HG02943 (cell line): ENCODE data around the gene EIF2B2.
"Not testable (repeated sequence)": the region's sequence is repeated elsewhere in the genome, so short reads cannot be mapped to it uniquely, and the experiment has no call there.

Source experiments
- ATAC-seq: cut with Tn5 transposase; IDR thresholded peaks from one replicate; pipeline ENCODE4 v1.9.1; 2021; ENCODE audit warnings: mild to moderate bottlenecking, low read depth, moderate library complexity; ENCODE audit not compliant: unreplicated experiment

EIF2B2 gene

DNA sequence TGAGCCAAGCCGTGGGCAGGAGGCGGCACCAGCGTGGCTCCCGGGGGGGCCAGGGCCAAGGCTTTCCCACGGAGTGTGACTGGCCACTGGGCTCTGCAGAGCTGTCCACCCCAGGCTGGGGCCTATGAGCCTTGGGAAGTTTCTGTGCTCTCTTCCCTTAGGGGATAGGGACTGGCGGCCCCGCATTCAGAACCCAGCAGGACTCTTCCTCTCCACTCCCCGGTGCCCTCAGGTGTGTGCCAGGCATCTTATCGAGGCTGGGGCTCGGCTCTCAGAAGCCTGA, 17.8 kb upstream of the EIF2B2 start:
- no peak for ATAC-seq

DNA sequence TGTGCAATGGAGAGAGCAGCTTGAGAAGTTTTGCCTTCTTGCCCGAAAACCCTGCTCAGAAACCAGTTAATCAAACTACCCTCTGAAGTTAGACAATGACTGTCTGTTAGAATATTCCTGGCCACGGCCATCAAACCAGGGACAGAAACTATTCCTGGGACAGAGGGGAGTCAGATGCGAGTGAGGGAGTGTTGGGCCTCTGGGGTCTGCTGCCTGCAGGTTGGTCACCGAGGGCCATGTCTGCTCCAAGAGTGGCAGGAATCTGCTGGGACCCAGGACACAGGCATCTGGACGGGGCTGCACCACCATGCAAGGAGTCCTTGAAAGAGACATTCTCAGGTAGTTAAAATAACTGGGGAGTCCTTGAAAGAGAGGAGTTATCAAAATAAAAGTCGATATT, 16.9 kb upstream of the EIF2B2 start:
- ATAC-seq = no peak

DNA sequence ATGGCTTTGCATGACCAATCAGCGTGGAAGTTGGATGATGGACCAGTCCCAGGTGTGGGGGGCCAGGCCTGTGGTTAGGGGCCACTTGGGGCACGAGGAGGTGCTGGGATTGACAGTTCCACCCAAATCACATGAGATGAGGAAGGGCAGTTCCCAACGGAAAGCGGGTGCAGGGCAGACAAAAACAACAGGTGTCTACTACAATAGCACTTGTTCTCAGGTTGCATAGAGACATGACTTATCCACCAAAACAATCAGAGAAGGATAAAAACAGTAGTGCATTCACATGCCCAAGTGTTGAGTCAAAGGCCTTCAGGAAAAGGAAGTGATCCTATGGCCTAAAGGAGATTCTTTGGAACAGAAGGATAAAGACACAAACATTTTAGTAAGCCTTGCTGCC, 14.6 kb upstream of the EIF2B2 start:
- no peak for ATAC-seq

DNA sequence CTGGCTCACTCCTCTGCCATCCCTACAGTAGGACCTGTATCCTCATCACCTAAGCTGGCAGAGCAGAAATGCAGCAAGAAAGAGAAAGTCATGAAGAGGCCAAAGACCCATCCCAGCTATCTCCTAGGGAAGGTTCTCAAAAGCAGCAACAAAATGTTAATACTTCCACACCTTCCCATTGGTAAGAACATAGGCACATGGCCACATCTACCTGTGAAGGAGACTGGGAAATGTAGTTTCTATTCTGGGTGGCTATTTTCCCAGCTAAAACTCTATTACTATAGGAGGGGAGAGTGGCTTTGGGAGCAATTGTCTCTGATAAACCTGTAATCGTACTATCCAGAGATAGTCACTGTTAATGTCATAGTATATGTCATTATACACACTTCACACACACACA, 13.7 kb upstream of the EIF2B2 start:
- no peak for ATAC-seq

DNA sequence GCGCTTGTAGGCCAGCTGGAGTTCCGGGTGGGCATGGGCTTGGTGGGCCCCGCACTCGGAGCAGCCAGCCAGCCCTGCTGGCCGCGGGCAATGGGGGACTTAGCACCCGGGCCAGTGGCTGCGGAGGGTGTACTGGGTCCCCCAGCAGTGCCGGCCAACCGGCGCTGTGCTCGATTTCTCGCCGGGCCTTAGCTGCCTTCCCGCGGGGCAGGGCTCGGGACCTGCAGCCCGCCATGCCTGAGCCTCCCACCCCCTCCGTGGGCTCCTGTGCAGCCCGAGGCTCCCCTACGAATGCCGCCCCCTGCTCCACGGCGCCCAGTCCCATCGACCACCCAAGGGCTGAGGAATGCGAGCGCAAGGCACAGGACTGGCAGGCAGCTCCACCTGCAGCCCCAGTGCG, 8.5 kb upstream of the EIF2B2 start:
- not testable (repeated sequence) for ATAC-seq

DNA sequence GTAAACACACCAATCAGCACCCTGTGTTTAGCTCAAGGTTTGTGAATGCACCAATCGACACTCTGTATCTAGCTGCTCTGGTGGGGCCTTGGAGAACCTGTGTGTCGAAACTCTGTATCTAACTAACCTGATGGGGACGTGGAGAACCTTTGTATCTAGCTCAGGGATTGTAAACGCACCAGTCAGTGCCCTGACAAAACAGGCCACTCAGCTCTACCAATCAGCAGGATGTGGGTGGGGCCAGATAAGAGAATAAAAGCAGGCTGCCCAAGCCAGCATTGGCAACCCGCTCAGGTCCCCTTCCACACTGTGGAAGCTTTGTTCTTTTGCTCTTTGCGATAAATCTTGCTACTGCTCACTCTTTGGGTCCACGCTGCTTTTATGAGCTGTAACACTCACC, 6.9 kb upstream of the EIF2B2 start:
- not testable (repeated sequence) for ATAC-seq

DNA sequence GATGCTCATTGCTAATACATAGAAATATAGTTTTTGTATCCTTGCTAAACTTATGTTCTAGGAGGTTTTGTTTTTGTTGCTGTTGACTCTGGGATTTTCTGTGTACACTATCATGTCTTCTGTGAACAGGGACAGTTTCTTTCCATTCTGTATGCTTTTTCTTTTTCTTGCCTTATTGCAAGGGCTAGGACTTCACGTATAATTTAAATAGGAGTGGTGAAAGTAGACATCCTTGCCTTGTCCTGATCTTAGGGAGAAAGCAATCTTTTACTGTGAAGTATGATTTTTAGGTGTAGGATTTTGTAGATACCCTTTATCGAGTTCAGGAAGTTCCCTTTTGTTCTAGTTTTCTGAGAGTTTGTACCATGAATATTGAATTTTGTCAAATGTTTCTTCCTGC, 1.5 kb upstream of the EIF2B2 start:
- no peak for ATAC-seq

DNA sequence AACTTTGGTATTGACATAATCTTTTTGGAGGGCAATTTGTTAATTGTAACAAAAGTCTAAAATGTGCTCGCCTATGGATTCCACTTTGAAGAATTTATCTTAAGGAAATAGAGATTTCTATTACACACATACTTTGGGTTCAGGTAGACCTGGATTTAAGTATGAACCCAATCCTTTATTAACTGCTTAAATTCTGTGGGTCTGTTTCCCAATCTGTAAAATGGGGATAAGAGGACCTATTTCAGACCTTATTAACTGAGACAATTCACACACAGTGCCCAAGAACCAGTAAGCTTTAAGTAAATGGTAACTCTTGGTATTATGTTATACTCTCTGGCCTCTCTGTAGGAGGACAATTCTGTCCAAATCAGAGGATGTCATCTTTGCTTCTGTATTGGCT, 822 bp upstream of the EIF2B2 start:
- no peak for ATAC-seq

DNA sequence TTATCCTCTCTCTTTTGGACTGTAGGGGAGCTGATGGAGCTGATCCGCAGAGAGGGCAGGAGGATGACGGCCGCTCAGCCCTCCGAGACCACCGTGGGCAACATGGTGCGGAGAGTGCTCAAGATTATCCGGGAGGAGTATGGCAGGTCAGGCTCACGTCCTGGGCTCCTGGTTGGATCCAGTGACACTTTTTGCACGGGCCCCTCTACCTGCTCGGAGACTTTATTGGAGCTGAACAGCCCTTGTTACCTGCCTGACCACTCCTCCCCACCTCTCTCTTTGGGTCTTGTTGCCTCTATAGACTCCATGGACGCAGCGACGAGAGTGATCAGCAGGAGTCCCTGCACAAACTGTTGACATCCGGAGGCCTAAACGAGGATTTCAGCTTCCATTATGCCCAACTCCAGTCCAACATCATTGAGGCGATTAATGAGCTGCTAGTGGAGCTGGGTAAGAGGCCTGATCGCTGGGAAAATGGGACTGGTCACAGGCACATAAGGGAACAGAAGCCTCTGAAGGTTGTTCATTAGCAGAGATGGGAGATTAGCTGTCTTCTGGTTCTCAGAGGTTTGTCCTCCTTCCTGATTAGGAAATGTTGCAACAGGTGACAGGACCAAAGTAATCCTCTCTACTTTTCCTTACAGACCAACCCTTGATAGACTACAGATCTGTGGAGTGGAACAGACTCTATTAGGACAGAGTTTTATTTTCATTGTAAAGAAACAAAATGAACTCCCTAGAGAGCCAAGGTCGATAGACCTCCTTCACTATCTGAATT, 718 bp downstream of the EIF2B2 start:
- no peak for ATAC-seq

DNA sequence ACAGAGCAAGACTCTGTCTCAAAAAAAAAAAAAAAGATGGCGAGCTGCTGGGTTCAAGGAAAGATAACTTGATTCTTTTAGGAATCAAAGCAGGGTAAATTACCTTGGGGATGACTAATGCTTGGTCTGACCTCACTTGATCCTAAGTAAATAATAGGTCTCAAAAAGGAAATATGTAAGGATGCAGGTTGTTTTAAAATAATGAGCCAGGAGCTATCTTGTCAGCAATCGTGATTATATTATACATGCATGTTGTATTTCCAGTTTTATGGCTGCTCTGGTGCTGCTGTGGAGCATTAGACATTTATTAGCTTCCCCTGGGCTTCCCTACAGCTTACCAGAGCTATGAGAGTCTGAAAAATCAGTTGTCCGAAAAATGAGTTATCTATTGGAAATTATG, 2.6 kb downstream of the EIF2B2 start:
- ATAC-seq = no peak

DNA sequence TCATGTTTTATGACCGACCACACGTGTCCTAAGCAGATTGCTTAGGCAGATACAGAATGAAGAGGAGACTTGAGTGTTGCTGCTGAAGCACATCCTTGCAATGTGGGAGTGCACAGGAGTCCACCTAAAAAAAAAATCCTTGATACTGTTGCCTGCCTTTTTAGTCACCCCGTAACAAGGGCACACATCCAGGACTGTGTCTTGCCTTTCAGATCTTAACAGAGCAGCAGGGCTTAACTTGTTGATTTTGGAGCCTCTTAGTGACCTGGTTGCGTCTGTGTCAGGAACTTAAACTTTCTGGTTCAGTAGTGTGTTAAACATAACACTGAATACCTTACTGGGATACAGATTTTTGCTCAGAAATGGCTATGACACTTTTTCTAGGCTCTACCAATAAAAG, 6.5 kb downstream of the EIF2B2 start:
- no peak for ATAC-seq

DNA sequence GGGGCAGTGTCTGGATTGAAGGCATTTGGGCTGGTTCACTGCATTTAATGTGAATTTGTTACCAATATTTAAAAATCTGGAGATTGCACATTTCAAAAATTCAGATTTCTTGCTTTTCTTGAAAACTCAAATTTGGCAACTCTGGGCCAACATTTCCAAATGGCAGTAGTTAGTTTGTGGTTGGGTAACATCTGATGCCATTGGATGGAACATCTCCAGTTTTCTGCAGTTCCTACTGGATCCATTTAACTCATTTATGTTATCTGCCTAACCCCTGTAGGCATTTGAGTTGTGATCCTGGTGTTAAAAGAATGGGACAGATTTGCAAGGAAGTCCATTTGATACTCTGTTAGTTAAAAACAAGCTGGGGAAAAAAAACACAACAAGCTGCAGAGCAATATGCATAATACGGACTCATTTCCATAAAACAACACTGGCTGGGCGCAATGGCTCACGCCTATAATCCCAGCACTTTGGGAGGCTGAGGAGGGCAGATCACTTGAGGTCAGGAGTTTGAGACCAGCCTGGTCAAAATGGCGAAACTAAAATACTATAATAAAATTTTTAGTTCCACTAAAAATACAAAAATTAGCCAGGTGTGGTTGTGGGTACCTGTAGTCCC, 7.9 kb downstream of the EIF2B2 start:
- no peak for ATAC-seq

DNA sequence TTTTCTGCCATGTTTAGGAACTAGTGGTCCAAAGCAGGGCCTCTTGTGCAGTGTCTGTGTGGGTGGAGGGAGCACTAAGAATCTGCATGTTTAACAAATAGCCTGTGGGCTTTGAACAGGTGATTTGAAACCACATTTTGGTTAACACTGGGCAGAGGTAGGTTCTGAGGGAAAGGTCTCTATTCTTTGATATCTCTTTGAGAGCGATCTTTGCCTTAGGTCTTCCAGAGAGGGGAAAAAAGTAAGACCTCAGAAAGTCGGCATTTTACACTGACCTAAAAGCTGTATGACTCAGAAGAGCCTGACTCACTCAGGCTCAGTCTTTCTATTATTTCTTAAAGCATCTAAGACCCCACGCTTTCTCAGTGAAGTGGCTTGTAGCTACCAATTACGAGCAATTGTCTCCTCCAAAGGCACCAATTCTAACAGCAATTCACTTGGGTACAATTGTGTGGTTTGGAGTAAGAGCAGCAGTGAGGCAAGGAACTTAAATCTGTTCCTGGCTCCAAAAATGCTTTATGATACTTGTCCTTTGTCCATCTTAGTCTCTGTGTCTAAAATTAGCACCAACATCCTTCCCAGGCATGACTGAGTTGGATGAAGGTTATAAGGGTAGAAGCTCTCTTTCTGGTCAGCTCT, 8.8 kb downstream of the EIF2B2 start:
- no peak for ATAC-seq

DNA sequence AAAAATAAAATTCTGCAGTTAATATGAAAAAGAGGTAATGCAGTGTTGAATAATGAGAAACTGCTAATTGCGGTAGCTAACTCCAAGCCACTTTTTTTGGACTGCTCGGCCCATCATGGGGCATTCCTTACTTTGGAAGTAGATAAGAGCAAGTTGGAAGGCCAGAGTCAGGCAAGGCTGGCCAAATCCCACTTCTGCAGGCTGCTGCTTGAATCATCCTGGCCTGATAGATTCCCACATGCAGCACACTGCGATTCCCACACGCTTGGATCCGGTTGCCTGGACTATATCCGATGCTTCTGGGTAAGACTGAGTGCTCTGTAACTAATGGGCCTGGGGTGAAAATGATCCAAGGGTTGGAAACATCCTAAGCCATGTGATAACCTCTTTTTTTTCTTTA, 10.6 kb downstream of the EIF2B2 start:
- no peak for ATAC-seq

DNA sequence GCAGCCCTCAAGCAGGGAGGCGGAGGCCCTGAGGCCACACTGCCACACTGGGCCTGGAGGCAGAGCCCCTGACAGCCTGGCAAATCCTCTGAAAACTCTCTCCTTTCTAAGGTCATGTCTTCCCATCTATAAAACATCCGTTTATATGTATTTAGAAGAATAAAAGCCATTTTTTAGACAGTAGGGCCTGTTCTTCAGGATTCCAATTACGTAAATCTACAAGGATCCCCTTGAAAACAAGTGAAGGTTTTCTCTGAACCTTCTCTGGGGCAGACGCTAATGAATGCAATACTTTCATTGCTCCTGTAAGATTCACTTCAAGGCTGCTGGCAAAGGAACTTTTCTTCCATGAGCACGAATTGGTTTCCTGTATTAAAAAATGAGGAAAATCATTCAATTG, 12.8 kb downstream of the EIF2B2 start:
- ATAC-seq = no peak

DNA sequence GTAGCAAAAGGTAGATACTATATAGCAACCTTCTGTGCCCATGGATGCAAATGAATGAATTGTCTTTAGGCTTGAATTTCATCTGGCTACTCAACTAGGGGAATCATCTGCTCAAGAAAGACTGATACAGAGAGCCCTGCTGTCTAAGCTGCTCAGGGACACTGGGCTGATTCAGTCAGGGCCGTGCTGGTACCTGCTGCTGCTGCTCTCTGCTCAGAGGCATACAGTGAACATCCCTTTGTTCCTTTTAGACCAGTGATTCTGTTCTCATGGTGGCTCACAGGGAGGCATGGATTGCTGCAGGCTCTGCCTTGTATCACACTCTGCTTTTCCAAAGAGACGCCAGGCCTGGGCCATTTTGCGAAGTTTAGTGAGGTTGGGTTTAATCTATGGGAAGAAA, 14.1 kb downstream of the EIF2B2 start:
- ATAC-seq = no peak

DNA sequence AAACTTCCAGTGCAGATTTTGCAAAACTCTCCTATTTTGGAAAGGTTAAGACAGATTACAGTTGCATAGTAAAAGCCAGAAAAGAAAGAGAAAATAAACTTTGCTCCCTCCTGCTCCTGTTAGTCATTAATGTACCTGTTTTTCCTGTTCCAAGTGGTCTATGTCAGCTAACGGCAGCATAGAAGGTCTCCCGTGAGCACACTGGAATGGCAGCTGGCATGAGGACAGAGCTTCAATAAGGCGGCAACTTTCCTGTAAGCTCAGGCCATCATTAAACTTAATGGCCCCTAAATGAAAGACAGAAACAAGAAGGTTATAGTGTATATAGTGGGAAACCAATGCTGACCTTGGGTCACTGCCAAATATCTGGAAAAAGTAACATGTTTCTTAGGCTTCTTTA, 16.0 kb downstream of the EIF2B2 start:
- ATAC-seq = no peak

DNA sequence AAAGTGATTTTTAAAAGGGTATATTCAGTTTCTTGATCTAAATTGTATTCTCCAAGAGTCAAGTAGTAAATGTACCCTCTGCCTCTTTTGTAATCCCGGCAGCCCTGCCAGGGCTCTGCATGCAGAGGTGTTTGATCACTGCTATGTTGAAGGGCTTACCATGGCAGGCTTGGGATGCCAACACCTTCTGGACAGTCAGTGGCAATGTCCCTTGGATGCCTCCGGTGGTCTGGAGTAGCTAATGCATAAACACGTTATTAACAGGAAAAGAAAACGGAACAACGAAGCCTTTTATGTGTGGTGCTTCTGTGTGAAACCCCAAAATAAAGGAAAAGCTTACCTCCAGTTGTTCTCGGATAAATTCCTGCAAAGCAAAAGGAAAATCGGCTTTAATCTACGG, 19.9 kb downstream of the EIF2B2 start:
- no peak for ATAC-seq

DNA sequence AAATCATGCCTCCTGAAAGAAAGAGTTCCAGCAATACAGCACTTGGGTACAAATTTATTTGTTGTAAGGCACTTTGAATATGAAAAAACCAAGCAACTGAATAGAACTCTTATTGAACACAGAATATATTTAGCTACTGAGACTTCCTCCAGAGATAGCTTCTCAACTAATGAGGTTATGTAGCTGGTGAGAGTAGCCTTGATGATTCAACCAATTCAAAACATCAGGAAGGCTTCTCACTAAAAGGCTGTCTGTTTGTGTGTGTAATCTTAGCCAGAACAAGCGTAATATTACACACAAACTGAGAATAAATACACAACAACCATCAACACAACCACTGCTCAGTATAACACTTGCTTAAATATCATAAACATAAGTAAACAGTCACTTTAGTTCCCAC, 20.4 kb downstream of the EIF2B2 start:
- no peak for ATAC-seq

DNA sequence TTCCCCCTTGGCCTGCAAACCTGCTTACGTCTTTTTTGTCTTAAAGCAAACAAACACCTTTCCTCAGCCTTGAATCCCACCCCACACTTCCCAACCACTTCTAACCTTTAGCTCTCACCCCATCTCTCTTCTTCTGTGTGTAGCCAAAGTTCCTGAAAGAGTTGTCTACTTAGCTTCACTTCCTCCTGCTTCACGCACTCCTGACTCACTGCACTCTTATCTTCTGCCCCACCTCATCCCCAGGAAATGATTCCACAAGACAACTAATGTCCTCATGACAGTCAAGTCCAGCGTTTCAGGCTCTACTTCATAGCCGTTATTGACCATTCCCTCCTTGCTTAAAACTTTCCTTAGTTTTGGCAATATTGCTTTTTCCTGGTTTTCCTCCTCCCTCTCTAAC, 22.4 kb downstream of the EIF2B2 start:
- ATAC-seq = no peak

DNA sequence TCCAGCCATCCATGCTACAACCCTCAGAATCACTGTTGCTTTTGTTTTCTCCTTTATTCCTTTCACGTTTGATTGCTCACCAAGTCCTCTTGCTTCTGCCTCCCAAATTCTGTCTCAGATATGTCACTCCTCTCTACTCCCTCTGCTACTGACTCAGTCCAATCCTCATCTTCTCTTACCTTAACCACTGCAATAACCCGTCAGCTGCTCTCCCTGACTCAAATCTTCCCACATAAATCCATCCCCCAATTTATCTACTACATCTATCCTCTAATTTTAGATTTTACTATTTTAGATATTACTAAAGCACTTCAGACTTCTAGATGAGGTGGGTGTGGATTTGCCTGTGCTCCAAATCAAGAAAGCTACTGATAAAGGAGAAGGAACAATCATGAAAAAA, 23.2 kb downstream of the EIF2B2 start:
- ATAC-seq = no peak

DNA sequence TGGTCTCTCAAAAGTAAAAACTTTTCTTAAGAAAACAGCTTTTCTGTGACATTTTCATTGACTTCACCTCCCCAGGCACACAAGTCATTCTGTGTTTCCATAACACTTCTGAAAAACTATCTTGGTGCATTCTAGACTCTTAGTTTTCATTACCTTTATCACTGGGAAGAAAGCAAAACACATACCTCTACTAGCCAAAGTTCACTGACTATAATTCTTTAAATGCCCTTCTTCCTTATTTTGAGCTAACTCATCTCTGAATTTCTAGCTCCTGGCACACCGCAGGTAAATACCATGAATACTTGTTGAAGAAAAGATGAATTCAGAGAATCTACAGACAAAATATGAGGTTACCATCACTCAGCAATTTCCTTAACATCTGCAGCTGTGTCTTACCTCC, 27.4 kb downstream of the EIF2B2 start:
- ATAC-seq = no peak
